Measurements from ENCODE around the gene CYLD.

DNA sequence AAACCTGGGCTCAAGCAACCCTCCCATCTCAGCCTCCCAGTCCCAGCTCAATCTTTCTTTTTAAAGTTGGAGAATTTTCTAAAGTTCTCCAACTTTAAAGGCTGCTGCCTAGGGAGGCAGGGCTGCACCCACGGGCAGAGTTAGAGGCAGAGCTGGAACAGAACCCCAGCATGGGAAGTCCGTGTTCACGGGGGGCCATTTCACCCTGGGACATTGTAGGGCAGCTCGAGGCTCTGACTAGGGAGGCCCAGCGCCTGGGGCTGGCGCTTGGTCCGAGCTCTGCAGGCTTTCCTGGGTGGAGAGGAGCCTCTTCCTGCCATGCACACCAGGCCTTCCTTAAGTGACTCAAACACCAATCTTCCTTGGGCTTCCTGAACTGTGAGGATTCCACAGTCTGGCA lies 70.2 kb downstream of the CYLD start:
- TF ChIP-seq, protein P1, sequence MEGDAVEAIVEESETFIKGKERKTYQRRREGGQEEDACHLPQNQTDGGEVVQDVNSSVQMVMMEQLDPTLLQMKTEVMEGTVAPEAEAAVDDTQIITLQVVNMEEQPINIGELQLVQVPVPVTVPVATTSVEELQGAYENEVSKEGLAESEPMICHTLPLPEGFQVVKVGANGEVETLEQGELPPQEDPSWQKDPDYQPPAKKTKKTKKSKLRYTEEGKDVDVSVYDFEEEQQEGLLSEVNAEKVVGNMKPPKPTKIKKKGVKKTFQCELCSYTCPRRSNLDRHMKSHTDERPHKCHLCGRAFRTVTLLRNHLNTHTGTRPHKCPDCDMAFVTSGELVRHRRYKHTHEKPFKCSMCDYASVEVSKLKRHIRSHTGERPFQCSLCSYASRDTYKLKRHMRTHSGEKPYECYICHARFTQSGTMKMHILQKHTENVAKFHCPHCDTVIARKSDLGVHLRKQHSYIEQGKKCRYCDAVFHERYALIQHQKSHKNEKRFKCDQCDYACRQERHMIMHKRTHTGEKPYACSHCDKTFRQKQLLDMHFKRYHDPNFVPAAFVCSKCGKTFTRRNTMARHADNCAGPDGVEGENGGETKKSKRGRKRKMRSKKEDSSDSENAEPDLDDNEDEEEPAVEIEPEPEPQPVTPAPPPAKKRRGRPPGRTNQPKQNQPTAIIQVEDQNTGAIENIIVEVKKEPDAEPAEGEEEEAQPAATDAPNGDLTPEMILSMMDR (IDR thresholded peaks at IDR 0.05) = no peak
- no peak for TF ChIP-seq POLR2A (IDR thresholded peaks at IDR 0.05)
- TF ChIP-seq EP300 (IDR thresholded peaks at IDR 0.05; ENCODE audit: low read depth) = no peak

All from transverse colon (tissue), 3 donors.